ENCODE results near the gene NUP188. TPM values are rescaled to one million over a fixed set of nuclear protein-coding genes. Genes with fewer than 3 reads are reported as not detected.

The NUP188 gene
- total RNA-seq, 1 donor: 59.2 TPM

DNA sequence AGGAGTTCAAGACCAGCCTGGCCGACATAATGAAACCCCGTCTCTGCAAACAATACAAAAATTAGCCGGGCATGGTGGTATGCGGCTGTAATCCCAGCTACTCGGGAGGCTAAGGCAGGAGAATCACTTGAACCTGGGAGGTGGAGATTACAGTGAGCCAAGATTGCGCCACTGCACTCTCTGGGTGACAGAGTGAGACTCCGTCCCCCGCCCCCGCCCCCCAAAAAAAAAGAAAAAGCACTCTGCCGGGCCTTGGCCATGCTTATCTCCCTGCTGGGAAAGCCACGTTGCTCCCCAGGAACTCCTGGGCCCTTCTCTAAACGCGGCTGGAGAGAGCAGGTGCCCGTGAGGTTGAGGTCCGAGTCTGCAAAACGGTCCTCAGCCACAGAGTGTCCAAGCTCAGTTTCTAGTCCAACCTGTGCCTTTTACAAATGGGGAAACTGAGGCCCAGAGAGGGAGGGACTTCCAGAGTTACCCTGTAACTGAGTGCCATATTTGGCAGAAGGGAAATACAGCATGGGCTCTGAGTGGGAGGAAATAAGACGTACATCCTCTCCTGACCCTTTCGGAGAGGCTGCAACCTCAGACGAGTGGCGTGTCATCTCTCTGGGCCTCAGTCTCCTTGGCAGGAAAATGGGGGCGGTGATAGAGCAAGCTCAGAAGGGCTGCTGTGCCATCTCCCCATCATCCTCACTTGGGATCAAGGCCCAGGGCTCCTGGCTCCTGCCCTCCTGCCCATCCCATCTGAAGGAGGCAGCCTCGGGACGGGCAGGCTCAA, 33.3 kb upstream of the NUP188 start:
- no peak overlapping the region for H3K4me3 ChIP-seq (ENCODE audit: low read depth, low read length)
- no peak for TF ChIP-seq CTCF (IDR thresholded peaks at IDR 0.05; ENCODE audit: insufficient read depth, low read depth, low read length)
- DNase-seq (ENCODE audit: low read depth): no peak

GRCh38 chr9:128916204-128916603, 31.3 kb upstream of the NUP188 start:
- peak; percentile 44 for DNase-seq (ENCODE audit: low read depth)
- no peak overlapping the region for H3K4me3 ChIP-seq (ENCODE audit: low read depth, low read length)
- no peak for TF ChIP-seq CTCF (IDR thresholded peaks at IDR 0.05; ENCODE audit: insufficient read depth, low read depth, low read length)

DNA sequence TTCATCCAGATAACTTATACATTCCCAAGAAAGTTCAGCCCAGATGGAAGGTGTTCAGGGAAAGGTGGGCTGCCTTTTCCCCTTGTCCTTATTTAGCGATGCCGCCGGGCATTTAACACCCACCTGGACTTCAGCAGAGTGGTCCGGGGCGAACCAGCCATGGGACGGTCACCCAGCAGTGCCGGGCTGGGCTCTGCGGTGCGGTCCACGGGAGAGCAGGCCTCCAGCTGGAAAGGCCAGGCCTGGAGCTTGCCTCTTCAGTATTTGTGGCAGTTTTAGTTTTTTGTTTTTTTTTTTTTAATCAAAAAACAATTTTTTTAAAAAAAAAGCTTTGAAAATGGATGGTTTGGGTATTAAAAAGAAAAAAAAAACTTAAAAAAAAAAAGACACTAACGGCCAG, 30.8 kb upstream of the NUP188 start:
- no peak for DNase-seq (ENCODE audit: low read depth)
- TF ChIP-seq CTCF (IDR thresholded peaks at IDR 0.05; ENCODE audit: insufficient read depth, low read depth, low read length): no peak
- no peak overlapping the region for H3K4me3 ChIP-seq (ENCODE audit: low read depth, low read length)

DNA sequence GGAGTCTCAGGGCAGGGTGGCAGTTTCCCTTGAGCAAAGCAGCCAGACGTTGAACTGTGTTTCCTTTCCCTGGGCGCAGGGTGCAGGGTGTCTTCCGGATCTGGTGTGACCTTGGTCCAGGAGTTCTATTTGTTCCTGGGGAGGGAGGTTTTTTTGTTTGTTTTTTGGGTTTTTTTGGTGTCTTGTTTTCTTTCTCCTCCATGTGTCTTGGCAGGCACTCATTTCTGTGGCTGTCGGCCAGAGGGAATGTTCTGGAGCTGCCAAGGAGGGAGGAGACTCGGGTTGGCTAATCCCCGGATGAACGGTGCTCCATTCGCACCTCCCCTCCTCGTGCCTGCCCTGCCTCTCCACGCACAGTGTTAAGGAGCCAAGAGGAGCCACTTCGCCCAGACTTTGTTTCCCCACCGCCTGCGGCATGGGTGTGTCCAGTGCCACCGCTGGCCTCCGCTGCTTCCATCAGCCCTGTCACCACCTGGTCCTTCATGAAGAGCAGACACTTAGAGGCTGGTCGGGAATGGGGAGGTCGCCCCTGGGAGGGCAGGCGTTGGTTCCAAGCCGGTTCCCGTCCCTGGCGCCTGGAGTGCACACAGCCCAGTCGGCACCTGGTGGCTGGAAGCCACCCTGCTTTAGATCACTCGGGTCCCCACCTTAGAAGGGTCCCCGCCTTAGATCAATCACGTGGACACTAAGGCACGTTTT, 30.2 kb upstream of the NUP188 start:
- no peak for TF ChIP-seq CTCF (IDR thresholded peaks at IDR 0.05; ENCODE audit: insufficient read depth, low read depth, low read length)
- H3K4me3 ChIP-seq (ENCODE audit: low read depth, low read length): no peak overlapping the region
- DNase-seq (ENCODE audit: low read depth): peak; percentile 90

- no peak overlapping the region for H3K4me3 ChIP-seq (ENCODE audit: low read depth, low read length)
- TF ChIP-seq CTCF (IDR thresholded peaks at IDR 0.05; ENCODE audit: insufficient read depth, low read depth, low read length): no peak
- DNase-seq (ENCODE audit: low read depth): no peak
These were observed 28.6 kb upstream of the NUP188 start for GRCh38 chr9:128918921-128919320.

DNA sequence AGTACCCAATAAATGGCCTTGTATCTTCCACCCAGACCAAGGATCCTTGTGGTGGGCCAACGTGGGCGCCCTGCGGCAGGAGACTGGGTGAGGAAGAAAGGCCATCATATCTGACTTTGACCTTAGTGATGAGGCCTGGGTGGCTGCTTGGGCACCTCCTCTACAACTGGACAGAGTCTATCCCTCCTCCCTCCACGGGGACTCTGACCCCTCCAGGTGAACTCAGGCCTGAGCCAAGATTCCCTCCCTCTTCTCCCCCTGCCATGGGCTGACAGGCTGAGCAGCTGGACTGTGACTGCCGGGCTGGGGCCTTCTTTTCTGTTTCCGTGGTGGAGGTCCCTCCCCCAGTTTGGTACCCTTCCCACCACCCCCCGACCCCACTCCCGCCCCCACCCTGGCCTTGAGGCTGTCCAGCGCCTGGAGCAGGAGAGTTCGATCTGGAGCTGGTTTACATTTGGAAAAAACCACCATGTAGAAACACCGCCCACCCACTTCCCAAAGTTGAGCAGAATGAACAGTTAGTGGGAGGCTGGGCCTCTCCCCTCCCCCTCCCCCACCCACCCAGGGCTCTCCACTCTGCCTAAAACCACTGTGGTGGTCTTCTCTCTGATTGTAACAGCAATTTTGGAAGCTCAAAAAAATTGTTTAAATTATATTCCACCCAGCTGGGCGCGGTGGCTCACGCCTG, 28.0 kb upstream of the NUP188 start:
- no peak for TF ChIP-seq CTCF (IDR thresholded peaks at IDR 0.05; ENCODE audit: insufficient read depth, low read depth, low read length)
- no peak for DNase-seq (ENCODE audit: low read depth)
- H3K4me3 ChIP-seq (ENCODE audit: low read depth, low read length): no peak overlapping the region
